CD4-positive, alpha-beta T cell treated with Interferon alpha-2 for 1 hour (primary cell): Measurements from ENCODE around the gene ARAP1.

Source experiments
- DNase-seq, 2 donors: peaks; one replicate each; pipeline ENCODE4 v3.0.0-alpha.2; 2020 to 2022

The ARAP1 gene

DNA sequence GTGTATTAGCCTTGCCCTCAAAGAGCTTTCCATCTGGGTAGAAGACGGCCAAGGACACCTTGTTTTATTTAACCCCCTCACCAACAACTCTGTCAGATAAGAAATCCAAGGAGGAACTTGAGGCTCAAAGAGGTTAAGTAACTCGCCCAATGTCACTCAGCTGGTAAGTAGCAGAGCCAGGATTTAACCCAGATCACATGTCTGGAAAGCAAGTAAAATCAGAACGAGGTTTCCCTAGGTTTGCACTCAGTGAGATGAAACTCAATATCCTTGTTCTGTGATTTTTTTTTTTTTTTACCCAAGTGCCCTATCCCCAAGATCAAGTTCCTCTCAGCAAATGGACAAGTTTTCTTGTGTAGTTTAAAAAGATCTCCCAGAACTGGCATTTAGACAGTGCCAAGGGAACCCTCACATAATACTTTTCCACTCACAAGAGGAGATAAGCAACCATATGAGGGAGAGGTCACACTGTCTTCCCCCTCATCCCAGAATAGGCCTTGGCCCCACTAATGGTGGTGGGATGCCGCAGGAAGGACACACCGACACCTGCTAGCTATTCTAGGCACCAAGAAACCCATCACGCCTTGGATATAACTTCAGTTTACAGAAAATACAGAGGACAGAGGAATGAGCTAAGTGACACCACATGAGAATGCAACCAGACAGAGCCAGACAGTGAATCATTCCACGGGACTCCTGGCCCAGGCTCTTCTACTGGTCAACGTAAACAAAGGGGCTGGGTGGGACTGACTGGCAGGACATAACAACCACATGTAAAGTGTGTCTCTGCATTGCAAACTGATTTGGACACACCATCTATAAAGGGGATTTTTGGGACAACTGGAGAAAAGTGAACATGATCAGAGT lies 8.6 kb upstream of the ARAP1 start:
- DNase-seq, result no peak

DNA sequence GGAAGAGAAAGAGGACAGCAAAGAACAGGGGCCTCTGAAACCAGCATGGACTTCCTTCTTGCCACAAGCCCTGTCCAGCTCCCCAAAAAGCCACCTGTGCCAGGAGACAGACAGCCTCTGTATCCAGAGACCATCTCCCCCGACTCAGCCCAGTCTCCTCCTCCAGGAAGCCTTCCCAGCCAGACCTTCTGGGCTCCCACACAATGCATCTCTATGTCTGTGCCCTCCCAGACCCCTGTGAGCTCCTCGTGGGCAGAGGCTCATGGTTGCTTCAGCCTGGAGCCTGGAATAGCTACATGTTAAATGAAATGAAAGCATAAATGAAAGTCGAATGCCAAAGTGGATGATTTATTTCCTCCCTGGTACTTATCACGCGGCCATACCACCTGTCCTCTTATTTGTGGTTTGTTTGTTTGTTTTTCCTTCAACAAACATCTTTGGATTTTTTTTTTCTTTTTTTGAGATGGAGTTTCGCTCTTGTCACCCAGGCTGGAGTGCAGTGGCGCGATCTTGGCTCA lies 7.3 kb upstream of the ARAP1 start:
- DNase-seq, result no peak

DNA sequence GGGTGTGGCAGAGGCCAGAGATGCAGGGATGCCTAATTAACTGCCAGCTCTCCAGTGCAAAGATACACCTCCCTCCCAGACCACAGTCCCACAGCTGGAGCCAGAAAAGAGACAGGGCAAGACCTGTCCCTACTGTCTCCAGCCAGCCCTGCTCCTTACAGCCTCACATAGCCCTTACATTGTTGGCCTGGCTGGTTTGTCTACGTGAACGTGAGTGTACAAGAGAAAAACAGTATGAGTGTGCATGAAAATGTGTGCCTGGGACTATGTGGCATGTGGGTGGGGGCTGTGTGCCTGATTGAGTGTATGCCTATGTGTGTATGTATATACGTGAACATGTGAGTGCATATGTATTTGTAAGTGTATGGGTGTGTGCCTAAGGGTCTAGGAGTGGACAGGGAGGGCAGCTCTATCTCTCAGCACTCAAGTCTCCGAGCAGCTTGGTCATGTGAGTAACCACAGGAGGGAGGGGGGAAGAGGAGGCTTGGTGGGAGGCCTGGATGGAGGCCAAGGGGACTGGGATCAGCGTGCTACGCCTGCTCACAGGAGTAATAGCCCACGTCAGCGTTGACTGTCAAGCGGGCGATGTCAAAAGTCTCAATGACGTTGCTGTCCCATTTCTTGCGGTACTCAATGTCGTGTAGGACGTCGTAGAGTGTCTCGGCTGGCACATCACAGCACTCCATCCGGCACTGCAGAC lies 6.6 kb upstream of the ARAP1 start:
- DNase-seq, result no peak

DNA sequence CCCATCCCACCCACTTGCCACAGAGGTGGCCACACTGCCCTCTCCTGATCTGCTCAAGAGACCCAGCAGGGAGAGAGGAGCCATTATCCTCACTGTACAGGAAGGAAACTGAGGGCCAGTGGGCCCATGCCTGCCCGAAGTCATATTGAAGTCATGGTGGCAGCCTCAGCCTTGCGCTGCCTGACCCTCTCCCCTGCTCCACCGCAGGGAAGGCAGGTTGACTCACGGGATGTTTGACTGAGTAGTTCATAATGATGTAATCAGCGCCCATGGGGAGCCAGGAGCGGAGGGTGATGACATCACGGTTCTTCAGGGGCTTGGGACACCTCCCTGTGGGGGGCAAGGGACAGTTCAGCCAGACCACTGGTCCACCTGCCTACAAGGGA lies 6.1 kb upstream of the ARAP1 start:
- no peak for DNase-seq

DNA sequence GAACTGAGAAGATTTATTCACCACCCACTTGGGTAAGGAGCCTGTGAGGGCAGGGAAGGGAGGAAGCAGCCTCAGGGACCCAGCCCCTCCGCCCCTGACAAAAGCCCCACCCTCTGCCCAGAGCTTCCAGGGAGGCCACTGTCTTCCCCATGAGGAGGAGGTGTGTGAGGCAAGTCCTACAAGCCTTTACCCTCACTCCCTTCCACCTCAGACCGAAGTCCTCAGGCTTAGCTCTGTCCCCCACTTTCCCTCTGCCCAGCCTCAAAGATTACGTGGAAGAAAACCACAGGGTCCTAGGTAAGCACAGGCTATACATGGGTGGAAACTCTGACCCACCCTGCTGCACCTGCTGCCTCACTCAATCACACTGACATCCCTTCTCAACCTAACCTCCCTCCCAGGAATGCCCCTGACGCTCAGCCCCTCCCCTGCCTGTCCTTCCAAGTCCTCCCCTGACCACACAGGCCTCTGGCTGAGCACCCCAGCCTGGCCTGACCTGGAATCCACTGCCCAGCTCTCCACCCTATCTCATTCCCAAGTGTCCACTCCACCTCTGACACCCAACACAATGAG lies 3.6 kb upstream of the ARAP1 start:
- DNase-seq, result no peak

DNA sequence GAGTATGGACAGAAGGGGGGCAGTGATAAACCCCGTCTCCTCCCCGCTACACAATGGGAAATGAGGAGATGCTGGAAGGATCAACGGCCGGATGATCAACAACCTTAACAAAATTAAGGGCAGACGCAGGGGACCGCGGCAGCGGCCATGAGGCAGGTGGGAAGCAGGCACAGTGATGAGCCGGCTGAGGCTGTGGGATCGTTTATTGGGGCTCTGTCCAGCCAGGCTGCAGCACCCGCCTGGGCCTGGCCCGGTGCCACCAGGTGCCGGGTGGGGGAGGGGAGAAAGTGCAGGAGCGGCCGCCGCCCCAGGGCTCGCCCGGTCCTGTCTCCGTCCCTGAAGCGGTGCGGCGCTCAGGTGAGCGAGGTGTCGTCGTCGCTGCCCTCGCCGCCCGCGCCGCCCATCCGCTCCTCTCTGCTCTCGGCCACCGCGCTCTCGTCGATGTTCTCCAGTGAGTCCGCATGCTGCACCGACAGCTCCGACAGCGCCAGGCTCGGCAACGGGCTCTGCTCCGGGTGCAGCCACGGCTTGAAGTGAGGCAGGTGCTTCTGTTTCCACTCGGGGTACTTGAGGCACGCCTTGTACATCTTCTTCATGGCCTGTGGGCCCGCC lies 2.4 kb upstream of the ARAP1 start:
- DNase-seq, result no peak

DNA sequence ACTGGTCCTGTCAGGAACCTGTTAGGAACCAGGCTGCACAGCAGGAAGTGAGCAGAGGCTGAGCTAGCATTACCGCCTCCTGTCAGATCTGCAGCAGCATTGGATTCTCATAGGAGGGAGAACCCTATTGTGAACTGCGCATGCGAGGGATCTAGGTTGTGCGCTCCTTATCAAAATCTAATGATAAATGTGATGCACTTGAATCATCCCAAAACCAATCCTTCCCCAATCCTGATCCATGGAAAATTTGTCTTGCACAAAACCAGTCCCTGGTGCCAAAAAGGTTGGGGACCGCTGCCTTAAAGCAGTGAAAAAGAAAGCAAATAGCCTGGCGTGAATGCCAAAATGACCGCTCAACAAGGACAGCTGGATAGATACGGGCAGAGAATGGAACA lies 1.9 kb upstream of the ARAP1 start:
- no peak for DNase-seq

DNA sequence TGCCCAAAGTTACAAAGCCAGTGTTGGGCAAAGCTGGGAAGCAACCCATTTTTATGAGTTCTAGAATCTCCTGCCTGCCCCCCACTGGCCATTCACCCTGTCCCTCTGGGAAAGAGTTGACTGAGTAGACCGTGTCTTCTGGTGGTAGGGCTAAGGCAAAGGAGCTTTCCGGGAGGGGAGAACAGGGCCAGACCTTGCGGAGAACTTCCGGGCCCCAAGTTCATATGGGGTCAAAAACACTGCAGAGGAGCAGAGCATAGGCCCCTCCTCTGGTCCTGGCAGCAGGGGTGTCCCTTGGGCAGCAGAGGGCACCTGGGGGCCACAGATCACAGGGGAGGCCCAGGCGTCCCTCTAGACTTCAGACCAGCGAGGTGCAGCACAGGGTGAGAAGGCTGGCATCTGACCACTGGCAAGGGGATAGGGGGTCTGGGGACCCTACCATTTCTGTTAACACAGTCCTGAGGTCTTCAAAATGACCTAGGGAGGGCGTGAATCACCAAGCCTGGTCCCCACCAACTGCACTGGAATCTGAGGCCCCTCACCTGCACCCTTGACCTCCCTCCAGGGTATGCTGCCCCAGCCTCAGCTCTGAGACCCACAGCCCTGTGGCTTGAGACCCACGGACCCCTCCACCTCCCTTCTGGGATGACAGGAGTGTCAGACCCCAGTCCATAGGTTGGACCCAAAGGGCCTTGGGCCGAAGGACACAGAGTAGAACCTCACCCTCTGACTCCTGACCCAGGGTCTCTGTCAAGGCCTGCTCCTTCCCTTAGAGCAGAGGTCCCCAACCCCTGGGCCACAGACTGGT lies 1.3 kb upstream of the ARAP1 start:
- DNase-seq, result no peak

DNA sequence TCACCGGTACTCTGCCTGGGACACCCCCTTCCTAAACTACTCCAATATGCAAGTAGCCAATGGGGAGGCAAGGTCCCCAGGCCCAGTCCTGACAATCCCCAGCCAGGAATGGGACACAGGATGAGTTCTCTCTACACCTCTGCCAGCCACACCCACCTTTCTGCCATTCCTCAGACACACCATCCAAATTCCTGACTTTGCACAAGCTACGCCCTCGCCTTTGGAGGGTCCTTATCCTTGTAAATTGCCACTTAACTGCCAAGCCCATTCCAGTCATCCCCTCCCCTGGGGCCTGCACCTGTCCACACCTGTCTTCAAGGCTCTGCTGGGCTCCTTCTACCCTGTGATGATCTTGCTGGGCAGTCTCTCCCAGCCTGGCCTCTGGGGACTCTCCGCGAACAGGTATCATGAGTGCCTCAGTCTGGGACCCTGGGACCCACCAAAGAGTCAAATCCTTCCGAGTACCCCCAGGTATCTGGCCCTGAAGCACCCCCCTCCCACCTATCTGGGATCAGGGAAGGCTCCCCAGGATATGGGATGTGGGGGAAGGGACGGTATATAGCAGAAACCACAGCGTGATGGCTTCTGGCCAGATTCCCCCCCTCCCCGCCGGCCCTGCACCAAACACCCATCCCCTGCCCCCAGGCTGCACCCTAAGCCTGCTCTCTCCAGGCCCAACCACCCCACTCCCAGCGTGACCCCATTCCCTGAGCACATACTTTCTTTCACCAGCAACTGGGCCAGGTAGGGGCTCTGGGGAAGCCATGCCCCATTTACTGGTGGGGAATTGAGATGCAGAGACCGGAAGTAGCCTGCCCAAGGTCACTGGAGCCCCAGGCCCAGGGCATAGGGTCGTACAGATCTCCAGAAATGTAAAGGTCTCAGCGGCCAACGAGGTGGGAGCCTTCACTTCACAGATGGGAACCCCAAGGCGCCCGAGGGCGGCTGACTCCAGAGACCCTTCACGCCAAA lies 806 bp downstream of the ARAP1 start:
- DNase-seq, result no peak

DNA sequence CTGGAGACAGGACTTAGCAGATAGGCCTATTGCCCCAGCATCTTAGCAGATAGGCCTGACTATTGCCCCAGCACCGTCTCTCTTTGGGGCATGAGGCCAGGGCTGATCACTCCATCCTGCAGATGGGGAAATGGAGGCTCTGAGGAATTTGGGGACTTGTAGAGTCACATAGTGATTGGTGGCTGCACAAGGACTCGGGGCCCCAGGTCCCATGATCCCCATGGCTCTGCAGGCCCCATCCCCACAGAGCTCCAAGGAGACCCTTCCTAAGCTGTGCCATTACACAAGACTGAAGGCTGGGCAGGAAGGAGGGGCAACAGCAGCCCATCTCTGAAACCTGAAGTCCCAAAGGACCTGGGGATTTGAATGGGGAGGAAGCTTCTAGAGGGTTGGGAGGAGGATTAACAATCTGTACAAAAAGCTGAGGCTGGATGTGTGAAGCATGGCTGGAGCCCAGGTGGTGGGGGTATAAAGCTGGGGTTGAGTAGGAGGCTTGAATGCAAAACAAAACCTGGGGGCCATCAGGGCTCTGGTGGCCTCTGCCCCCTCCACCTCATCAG lies 1.6 kb downstream of the ARAP1 start:
- no peak for DNase-seq

DNA sequence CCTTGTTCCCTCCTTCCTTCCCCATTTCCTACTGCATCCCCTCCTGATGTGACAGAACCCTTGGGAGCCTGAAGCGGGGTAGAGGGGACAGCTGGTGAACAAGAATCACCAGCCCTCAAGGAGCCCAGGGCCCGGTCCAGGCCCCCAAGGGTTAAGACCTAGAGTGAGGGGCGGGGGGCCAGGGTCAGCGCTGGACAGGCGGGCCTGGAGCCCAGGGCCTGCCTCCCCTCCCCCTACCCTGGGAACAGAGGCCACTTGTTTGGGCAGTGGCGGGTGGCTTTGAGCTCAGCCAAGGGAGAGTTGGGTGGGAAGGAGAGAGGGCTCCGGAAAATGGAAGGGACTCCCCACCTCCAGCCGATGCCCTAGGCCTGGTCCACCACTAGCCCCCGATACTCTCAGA lies 2.1 kb downstream of the ARAP1 start:
- no peak for DNase-seq

DNA sequence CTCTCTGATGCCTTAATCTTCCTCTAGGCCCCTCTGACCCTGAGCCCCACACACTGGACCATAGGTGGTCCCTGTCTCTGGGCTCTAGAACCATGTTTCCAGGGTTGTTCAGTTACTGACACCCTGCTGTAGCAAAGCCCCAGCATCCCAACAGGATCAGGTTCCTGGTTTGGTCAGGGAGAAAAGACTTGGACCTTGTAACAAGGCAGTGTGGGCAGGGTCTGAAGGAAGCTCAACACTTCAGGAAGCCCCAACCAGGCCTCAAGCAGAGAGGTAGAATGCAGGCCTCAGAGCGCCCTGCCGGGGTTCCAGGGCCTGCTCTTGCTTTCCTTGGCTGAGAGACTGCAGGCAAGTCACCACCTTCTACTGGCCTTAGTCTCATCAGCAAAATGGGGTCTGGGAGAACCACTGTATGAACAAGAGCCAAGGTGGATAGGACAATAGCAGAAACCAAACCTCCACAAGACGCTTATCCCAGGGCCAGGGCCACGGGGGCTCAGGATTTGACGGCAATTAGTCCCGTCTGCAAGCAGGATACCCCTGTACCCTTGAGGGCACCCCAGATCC lies 4.8 kb downstream of the ARAP1 start:
- DNase-seq, result no peak

DNA sequence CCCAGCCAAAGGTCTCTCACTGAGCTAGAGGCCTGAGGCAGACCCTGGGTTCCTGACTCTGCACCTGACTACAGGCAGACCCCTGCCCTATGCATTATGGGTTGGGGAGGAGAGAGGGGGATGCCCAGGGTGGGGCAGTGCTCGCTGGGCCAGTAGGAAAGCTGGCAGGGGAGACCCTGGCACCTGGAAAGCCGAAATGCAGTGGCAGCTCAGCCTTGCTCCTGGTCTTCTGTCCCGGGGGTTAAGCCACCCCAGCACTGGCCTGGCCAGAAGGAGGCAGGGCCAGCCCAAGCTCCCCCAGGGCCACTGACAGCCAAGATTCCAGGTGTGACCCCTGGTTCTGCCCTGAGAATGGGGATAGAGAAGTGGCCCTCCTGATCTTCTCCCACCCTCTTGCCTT lies 5.4 kb downstream of the ARAP1 start:
- no peak for DNase-seq

DNA sequence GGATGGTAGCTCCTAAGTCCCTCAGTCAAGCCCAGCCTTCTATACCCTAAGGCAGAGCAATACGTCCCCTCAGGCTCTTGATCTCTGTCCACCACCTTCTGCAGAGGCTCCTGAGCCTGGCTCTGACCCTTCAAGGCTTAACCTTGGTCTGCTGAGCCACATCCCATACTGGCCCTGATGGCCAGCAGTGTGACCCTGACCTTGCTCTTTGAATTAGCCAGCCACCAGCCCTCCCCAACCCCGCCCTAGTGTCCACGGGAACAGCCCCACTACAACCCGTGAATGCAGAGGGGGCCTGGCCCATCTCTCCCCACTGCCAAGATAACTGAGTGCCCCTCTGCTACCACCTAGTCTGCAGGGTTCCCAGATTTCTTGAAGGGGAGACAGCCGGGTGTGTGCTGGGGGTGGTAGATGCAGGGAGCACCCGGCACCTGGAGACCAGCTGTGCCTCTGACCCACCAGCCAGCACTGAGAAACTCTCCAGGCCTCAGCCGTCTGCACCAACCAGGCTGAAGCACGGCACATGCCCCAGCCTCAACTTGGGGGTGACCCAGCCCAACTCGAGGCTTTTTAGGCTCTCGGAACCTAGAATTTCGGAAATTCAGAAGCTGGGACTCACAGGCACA lies 6.2 kb downstream of the ARAP1 start:
- DNase-seq, result no peak

DNA sequence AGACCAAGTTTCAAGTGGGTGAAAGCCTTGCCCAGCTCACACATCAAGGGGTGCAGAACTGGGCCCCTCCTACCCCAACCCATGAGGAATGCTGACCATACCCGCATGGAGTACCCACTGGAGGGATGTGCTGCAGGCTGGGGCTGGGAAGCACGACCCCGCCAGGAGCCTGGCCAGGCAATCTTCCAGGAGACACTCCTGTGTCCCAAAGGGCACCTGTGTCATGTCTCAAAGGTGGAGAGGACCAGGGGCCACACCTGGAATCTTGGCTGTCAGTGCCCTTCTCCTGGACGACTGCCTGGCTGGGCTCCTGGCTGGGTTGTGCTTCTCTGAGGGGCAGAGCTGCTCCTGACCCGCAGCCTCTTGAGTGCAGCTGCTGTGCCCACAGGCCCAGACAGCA lies 6.7 kb downstream of the ARAP1 start:
- DNase-seq, result no peak

DNA sequence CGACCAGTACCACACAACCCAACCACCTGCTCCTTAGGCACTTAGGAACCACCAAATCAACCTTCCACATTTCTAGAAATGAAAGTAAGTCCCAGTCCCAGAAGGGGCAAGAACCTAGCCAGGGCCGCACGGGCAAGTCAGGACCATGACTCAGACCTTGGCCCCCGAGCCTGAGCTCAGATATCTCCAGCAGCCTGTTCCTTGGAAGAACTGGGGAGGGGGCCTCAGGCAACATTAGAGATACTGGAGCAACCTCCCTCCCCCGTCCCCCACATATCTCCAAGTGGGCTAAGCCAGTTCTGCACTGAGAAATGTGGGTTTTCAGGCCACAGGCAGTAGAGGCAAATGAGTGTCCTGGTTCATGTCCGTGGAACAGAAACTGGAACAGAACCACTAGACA lies 7.7 kb downstream of the ARAP1 start:
- DNase-seq, result no peak

DNA sequence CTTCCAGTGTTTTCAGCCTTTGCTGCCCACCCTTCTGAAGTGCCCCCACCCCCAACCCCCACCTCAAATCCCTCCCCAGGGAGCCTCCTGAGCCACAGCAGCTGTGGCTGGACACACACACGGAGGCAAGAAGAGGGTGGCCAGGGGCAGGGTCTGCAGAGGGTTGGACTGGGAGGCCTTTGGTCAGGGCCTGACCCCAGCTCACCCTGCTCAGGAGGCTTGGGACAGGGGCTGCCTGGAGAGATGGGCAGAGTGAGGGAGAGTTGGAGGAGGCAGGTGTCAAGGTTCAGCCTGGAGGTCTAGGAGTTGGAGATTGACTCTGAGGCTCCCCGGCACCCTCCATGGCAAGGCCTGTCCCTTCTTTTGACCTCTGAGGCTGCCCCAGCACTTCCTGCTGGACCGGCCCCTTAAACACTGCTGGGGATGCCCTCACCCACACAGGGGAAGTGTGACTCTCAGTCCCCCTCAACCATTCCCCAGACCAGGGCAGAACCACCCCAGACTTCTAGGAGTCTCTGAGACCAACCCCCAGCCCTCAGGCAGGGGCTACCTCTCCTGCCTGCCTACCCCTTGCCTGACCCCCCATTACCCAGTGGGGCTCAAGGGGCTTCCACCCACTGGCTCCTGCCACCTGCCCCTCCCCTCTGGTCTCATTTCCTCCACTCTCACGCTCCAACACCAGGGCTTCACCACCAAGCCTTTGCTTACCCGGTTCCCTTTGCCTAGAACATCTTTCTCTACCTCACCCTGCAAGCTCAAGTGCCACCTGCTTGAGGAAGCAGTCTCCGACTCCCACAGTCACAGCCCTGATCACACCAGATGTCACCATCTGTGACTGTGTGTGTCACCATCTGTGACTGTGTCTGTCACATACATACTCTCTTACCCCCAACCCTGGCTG lies 8.6 kb downstream of the ARAP1 start:
- peak in 1 of 2 donors; percentile 73 for DNase-seq

DNA sequence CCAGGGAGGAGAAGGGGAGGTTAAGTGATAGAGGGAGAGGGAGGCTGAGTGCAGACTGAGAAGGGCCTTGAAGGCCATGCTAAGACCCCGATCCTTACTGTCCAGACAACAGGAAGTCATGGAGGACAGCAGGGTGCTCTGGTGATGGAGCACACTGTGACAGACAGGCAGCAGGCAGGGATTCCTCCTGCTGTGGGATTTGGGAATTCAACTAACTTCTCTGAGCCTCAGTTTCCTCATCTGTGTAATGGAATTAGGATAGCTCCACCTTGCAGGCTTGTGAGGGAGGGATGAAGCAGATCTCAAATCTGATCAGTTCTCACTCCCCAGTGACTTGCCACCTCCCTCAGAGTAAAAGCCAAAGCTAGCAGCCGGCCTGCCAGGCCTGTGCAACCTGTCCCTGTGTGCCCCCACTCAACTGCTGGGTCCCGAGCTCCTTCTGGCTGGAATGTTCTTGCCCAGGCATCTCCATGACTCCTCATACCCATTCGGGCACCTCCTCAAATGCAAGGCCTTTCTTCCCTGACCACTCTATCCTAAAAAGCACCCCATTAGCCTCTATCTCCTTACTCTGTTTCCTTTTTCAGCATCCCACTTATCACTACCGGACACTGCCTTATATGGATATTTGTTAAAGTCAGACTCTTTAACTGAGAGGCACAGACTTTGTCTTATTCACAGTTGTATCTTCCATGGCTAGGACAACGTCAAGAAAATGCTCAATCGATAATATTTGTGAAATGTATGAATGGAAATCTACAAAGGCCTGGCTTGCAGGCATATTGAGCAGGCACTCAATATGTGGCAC lies 9.5 kb downstream of the ARAP1 start:
- DNase-seq, result no peak
